Keratinocyte (primary cell): Measurements from ENCODE around the gene PACC1. TPM values are rescaled to one million over a fixed set of nuclear protein-coding genes. Genes with fewer than 3 reads are reported as not detected.

Experiments used
- DNase-seq: peaks from one replicate; pipeline ENCODE4 v3.0.0-alpha.2; 2011; ENCODE audit warnings: low read depth, missing footprints, low spot score
- FAIRE-seq: peaks from 2 replicates; lab custom pipeline; 2011; peaks lifted over from hg19 to GRCh38; lab: Jason Lieb, UNC
- H2AFZ ChIP-seq: 2 replicates; pipeline ENCODE4 v1.6.0; 2012; ENCODE audit warnings: low read length, control low read depth, inconsistent platforms; ENCODE audit not compliant: control insufficient read depth
- H3K27ac ChIP-seq: 2 replicates; pipeline ENCODE4 v1.5.1; 2011; ENCODE audit warnings: low read length; ENCODE audit not compliant: control insufficient read depth, insufficient read depth
- H3K27me3 ChIP-seq: 3 replicates; pipeline ENCODE4 v1.6.0; 2011; ENCODE audit warnings: low read length; ENCODE audit not compliant: control insufficient read depth, insufficient read depth; ENCODE audit errors: extremely low read depth
- H3K36me3 ChIP-seq, 2 experiments: 2 replicates in 1 of 2; 3 replicates in 1 of 2; pipeline ENCODE4 v1.5.1; 2011; ENCODE audit warnings: low read length in 2 of 2, mild to moderate bottlenecking in 1 of 2; ENCODE audit not compliant: control insufficient read depth in 2 of 2, insufficient read depth in 2 of 2; ENCODE audit errors: extremely low read depth in 1 of 2
- H3K4me1 ChIP-seq: 3 replicates; pipeline ENCODE4 v1.5.1; 2011; ENCODE audit warnings: low read length; ENCODE audit not compliant: control insufficient read depth, insufficient read depth; ENCODE audit errors: extremely low read depth
- H3K4me2 ChIP-seq: 3 replicates; pipeline ENCODE4 v1.6.0; 2011; ENCODE audit warnings: low read depth, low read length; ENCODE audit not compliant: control insufficient read depth, insufficient read depth; ENCODE audit errors: extremely low read depth
- H3K4me3 ChIP-seq, 3 experiments: fragments of 200-600 bp in 1 of 3; sonication (generic) in 1 of 3; 2 replicates in 2 of 3; 3 replicates in 1 of 3; pipeline ENCODE4 v1.5.1; 2011 to 2016; ENCODE audit warnings: low read length in 3 of 3, mild to moderate bottlenecking in 3 of 3, control low read depth in 2 of 3, inconsistent platforms in 1 of 3, low read depth in 1 of 3, mixed read lengths in 1 of 3, mixed run types in 1 of 3, moderate library complexity in 1 of 3; ENCODE audit not compliant: control insufficient read depth in 2 of 3, insufficient read depth in 2 of 3; ENCODE audit errors: extremely low read depth in 1 of 3
- H3K79me2 ChIP-seq: 2 replicates; pipeline ENCODE4 v1.6.0; 2012; ENCODE audit warnings: low read length; ENCODE audit not compliant: control insufficient read depth, insufficient read depth
- H3K9ac ChIP-seq: 3 replicates; pipeline ENCODE4 v1.6.0; 2011; ENCODE audit warnings: low read length; ENCODE audit not compliant: control insufficient read depth, insufficient read depth; ENCODE audit errors: extremely low read depth
- H3K9me1 ChIP-seq: 3 replicates; pipeline ENCODE4 v1.6.0; 2011; ENCODE audit warnings: low read length; ENCODE audit not compliant: control insufficient read depth, insufficient read depth; ENCODE audit errors: extremely low read depth
- H3K9me3 ChIP-seq: 2 replicates; pipeline ENCODE4 v1.5.1; 2012; ENCODE audit warnings: low read depth, low read length; ENCODE audit not compliant: control insufficient read depth
- H4K20me1 ChIP-seq: 3 replicates; pipeline ENCODE4 v1.6.0; 2011; ENCODE audit warnings: low read length; ENCODE audit not compliant: control insufficient read depth, insufficient read depth; ENCODE audit errors: extremely low read depth
- EZH2 ChIP-seq: IDR thresholded peaks from one replicate; pipeline ENCODE4 v1.6.1; 2012; ENCODE audit warnings: inconsistent platforms, mild to moderate bottlenecking, low read length, moderate library complexity
- dilution Hi-C: fragments of 300-500 bp; cut with MboI; formaldehyde crosslinking; loops from one replicate; pipeline ENCODE4 v1.7.0; 2020; ENCODE audit warnings: low sequenced_read_pairs; ENCODE audit not compliant: extremely low pct_ligation_motif_present
- polyA plus RNA-seq, 5 experiments: library from polyadenylated mRNA; depleted of rRNA in 3 of 5; stranded (reverse) in 3 of 5; stranded (forward) in 1 of 5; unstranded in 1 of 5; fragments of >200 nt; gene quantifications; 1 replicate in 1 of 5; 2 replicates in 3 of 5; 3 replicates in 1 of 5; pipeline versions ENCODE4 v1.2.1 to v1.2.3, GENCODE V29; 2011 to 2012; ENCODE audit warnings: missing spikeins in 2 of 5, low read depth in 1 of 5, low replicate concordance in 1 of 5
- TF ChIP-seq, protein P1 (sequence below), 3 experiments: IDR thresholded peaks in 1 of 3; conservative IDR thresholded peaks in 1 of 3; optimal IDR thresholded peaks in 1 of 3; 2 replicates in 2 of 3; 3 replicates in 1 of 3; pipeline versions ENCODE3 to v1.5.1; 2011; ENCODE audit warnings: low read length in 3 of 3, mild to moderate bottlenecking in 3 of 3, moderate library complexity in 2 of 3, control low read depth in 1 of 3, inconsistent platforms in 1 of 3; ENCODE audit not compliant: insufficient read depth in 2 of 3; ENCODE audit errors: extremely low read depth in 1 of 3

The PACC1 gene
- polyA plus RNA-seq, 1 donor (not counting 4 experiments of a cell fraction or from before 2014, with no cell fraction given), result 12.7 TPM

DNA sequence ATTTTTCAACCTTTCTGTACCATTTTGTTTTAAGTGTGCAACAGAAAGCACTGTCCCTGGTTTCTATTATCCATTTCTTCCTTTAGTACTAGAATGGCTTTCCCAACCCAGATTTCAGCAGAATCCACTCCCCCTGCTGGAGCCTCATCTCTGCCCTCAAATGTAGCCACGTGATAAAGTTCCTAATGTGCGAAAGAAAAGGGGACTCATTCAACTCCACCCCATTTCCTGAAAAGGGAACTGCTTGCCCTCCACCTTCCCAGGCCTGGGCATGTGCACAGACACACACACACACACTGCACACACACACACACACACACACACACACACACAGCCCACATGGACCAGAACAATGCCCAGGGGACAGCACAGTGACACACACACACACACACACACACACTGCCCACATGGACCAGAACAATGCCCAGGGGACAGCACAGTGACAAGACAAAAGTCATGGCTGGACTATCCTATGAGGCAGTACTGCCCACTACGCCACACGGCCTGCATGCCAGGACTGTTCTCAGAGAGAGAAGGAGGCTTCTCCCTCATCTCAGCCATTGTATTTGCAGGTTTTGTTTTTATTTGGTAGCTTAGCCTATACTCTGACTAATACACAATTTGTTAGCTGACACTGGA, 33.2 kb downstream of the PACC1 start:
- no peaks in the 10 kb centered on the region for H3K4me1 ChIP-seq
- no peaks in the 10 kb centered on the region for H3K79me2 ChIP-seq
- dilution Hi-C loops, result no loop called here
- H3K4me2 ChIP-seq, result no peak overlapping the region
- FAIRE-seq (no peak), DNase-seq (no peak)
- H4K20me1 ChIP-seq, result no peaks in the 10 kb centered on the region
- no peaks in the 10 kb centered on the region for H3K9me3 ChIP-seq
- no peak overlapping the region for H3K4me3 ChIP-seq
- H3K27ac ChIP-seq, result no peak overlapping the region
- H3K9ac ChIP-seq, result no peak overlapping the region
- no peaks in the 10 kb centered on the region for H3K9me1 ChIP-seq
- peaks cover 23 to 25% of the 10 kb centered on the region in 2 experiments for H3K36me3 ChIP-seq
- H2AFZ ChIP-seq, result no peak overlapping the region
- no peaks in the 10 kb centered on the region for H3K27me3 ChIP-seq
- no peak for TF ChIP-seq EZH2
- TF ChIP-seq, protein P1, sequence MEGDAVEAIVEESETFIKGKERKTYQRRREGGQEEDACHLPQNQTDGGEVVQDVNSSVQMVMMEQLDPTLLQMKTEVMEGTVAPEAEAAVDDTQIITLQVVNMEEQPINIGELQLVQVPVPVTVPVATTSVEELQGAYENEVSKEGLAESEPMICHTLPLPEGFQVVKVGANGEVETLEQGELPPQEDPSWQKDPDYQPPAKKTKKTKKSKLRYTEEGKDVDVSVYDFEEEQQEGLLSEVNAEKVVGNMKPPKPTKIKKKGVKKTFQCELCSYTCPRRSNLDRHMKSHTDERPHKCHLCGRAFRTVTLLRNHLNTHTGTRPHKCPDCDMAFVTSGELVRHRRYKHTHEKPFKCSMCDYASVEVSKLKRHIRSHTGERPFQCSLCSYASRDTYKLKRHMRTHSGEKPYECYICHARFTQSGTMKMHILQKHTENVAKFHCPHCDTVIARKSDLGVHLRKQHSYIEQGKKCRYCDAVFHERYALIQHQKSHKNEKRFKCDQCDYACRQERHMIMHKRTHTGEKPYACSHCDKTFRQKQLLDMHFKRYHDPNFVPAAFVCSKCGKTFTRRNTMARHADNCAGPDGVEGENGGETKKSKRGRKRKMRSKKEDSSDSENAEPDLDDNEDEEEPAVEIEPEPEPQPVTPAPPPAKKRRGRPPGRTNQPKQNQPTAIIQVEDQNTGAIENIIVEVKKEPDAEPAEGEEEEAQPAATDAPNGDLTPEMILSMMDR (optimal IDR thresholded peaks at IDR 0.05 in 1 of 3, IDR thresholded peaks at IDR 0.05 in 1 of 3, conservative IDR thresholded peaks at IDR 0.05 in 1 of 3; ENCODE audit: extremely low read depth in 1 of 3, insufficient read depth in 2 of 3, low read length in 3 of 3), result no peak

DNA sequence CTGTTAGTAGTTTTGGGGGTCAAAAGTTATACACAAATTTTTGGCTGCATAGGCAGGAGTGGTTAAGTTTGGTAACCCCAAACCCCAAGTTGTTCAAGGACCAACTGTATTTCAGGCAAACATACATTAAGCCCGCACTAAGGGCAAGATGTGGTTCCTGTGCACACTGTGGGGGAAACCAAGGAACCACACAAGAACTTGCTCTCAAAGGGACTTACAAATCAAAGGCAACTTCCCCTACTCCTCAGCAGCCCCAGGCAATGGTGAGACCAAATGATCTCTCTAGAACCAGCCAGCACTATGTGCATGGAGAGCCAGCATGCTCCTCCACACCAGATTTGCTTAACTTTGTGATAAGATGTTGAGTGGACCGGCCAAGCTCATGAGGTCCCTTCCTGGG, 35.3 kb downstream of the PACC1 start:
- H3K4me3 ChIP-seq, result no peak overlapping the region
- FAIRE-seq (no peak), DNase-seq (no peak)
- H3K27me3 ChIP-seq, result no peaks in the 10 kb centered on the region
- no peak overlapping the region for H3K9ac ChIP-seq
- H3K27ac ChIP-seq, result no peak overlapping the region
- H3K9me3 ChIP-seq, result no peaks in the 10 kb centered on the region
- no peak overlapping the region for H3K4me2 ChIP-seq
- peaks cover 14 to 16% of the 10 kb centered on the region in 2 experiments for H3K36me3 ChIP-seq
- dilution Hi-C loops, result no loop called here
- no peaks in the 10 kb centered on the region for H3K9me1 ChIP-seq
- H2AFZ ChIP-seq, result no peak overlapping the region
- TF ChIP-seq, protein P1 (optimal IDR thresholded peaks at IDR 0.05 in 1 of 3, IDR thresholded peaks at IDR 0.05 in 1 of 3, conservative IDR thresholded peaks at IDR 0.05 in 1 of 3; ENCODE audit: extremely low read depth in 1 of 3, insufficient read depth in 2 of 3, low read length in 3 of 3), result no peak
- no peak for TF ChIP-seq EZH2
- no peaks in the 10 kb centered on the region for H3K4me1 ChIP-seq
- no peaks in the 10 kb centered on the region for H4K20me1 ChIP-seq
- H3K79me2 ChIP-seq, result no peaks in the 10 kb centered on the region
